Liver (tissue), 9 donors: ENCODE results near the gene LRRC49. TPM values are rescaled to one million over a fixed set of nuclear protein-coding genes. Genes with fewer than 3 reads are reported as not detected.

ENCODE experiments used
- DNase-seq: peaks from one replicate; pipeline ENCODE4 v3.0.0-alpha.2; 2017; ENCODE audit warnings: low spot score
- H3K27ac ChIP-seq, 2 donors: one replicate each; pipeline ENCODE4 v1.7.0; 2013; ENCODE audit warnings: inconsistent platforms in 2 of 2, low read length in 2 of 2, control low read depth in 1 of 2, low read depth in 1 of 2, mild to moderate bottlenecking in 1 of 2
- H3K27me3 ChIP-seq, 4 donors: one replicate each; pipeline versions ENCODE4 v1.6.1 to v1.7.0; 2013; ENCODE audit warnings: low read length in 3 of 4, inconsistent platforms in 1 of 4, mild to moderate bottlenecking in 1 of 4, moderate library complexity in 1 of 4; ENCODE audit not compliant: control insufficient read depth in 4 of 4, insufficient read depth in 4 of 4
- H3K36me3 ChIP-seq, 4 donors: one replicate each; pipeline versions ENCODE4 v1.6.1 to v1.7.0; 2013; ENCODE audit warnings: low read length in 3 of 4, mild to moderate bottlenecking in 3 of 4, low read depth in 1 of 4, moderate library complexity in 1 of 4; ENCODE audit not compliant: control insufficient read depth in 4 of 4, insufficient read depth in 3 of 4
- H3K4me1 ChIP-seq, 4 donors: one replicate each; pipeline versions ENCODE4 v1.6.1 to v1.7.0; 2013; ENCODE audit warnings: low read length in 3 of 4, mild to moderate bottlenecking in 3 of 4, moderate library complexity in 1 of 4; ENCODE audit not compliant: control insufficient read depth in 4 of 4, insufficient read depth in 4 of 4
- H3K4me3 ChIP-seq, 3 donors: one replicate each; pipeline versions ENCODE4 v1.6.1 to v1.7.0; 2013; ENCODE audit warnings: low read length in 3 of 3, control low read depth in 1 of 3, low read depth in 1 of 3, mild to moderate bottlenecking in 1 of 3
- H3K9ac ChIP-seq, 2 donors: one replicate each; pipeline ENCODE4 v1.7.0; 2013; ENCODE audit warnings: low read length in 2 of 2, mild to moderate bottlenecking in 2 of 2, moderate library complexity in 2 of 2, control low read depth in 1 of 2, low read depth in 1 of 2
- H3K9me3 ChIP-seq, 4 donors: one replicate each; pipeline versions ENCODE4 v1.6.1 to v1.7.0; 2013; ENCODE audit warnings: low read length in 3 of 4; ENCODE audit not compliant: control insufficient read depth in 4 of 4
- ATF3 ChIP-seq: IDR thresholded peaks from 2 replicates; pipeline ENCODE4 v1.6.1; 2016; ENCODE audit warnings: antibody characterized with exemption
- CTCF ChIP-seq: fragments of 150-350 bp; IDR thresholded peaks from 2 replicates; pipeline ENCODE4 v1.5.1; 2017; ENCODE audit warnings: improper control_type of control experiment, low read depth, low read length; ENCODE audit not compliant: missing input control
- EGR1 ChIP-seq, 2 donors: IDR thresholded peaks; 2 replicates each; pipeline ENCODE4 v1.6.1; 2016 to 2018; ENCODE audit warnings: antibody characterized with exemption in 2 of 2, low read depth in 2 of 2
- FOXA1 ChIP-seq: IDR thresholded peaks from 2 replicates; pipeline ENCODE4 v1.6.1; 2016; ENCODE audit warnings: antibody characterized with exemption
- FOXA2 ChIP-seq: IDR thresholded peaks from 2 replicates; pipeline ENCODE4 v1.6.1; 2016; ENCODE audit warnings: antibody characterized with exemption
- GABPA ChIP-seq, 2 donors: IDR thresholded peaks in 1 of 2; conservative IDR thresholded peaks in 1 of 2; 2 replicates each; pipeline ENCODE4 v1.6.1; 2016; ENCODE audit warnings: antibody characterized with exemption in 2 of 2, mild to moderate bottlenecking in 1 of 2, moderate library complexity in 1 of 2
- HNF4A ChIP-seq, 2 donors: conservative IDR thresholded peaks; 2 replicates each; pipeline ENCODE4 v1.6.1; 2016; ENCODE audit warnings: antibody characterized with exemption in 2 of 2, mild to moderate bottlenecking in 2 of 2
- HNF4G ChIP-seq: IDR thresholded peaks from 2 replicates; pipeline ENCODE4 v1.6.1; 2016; ENCODE audit warnings: antibody characterized with exemption
- JUND ChIP-seq, 2 donors: IDR thresholded peaks; 2 replicates each; pipeline ENCODE4 v1.6.1; 2016; ENCODE audit warnings: antibody characterized with exemption in 2 of 2
- MAX ChIP-seq: IDR thresholded peaks from 2 replicates; pipeline ENCODE4 v1.6.1; 2016; ENCODE audit warnings: antibody characterized with exemption
- NR2F2 ChIP-seq: IDR thresholded peaks from 2 replicates; pipeline ENCODE4 v1.6.1; 2016; ENCODE audit warnings: antibody characterized with exemption
- RAD21 ChIP-seq, 2 donors: IDR thresholded peaks; 2 replicates each; pipeline ENCODE4 v1.6.1; 2016; ENCODE audit warnings: antibody characterized with exemption in 2 of 2, mild to moderate bottlenecking in 2 of 2
- REST ChIP-seq: IDR thresholded peaks from 2 replicates; pipeline ENCODE4 v1.6.1; 2016; ENCODE audit warnings: antibody characterized with exemption, mild to moderate bottlenecking
- RXRA ChIP-seq, 2 donors: IDR thresholded peaks; 2 replicates each; pipeline ENCODE4 v1.6.1; 2017 to 2018; ENCODE audit warnings: antibody characterized with exemption in 2 of 2, mild to moderate bottlenecking in 1 of 2
- SP1 ChIP-seq: IDR thresholded peaks from 2 replicates; pipeline ENCODE4 v1.6.1; 2018; ENCODE audit warnings: antibody characterized with exemption, mild to moderate bottlenecking
- TAF1 ChIP-seq: conservative IDR thresholded peaks from 2 replicates; pipeline ENCODE4 v1.6.1; 2016; ENCODE audit warnings: antibody characterized with exemption, mild to moderate bottlenecking
- YY1 ChIP-seq: IDR thresholded peaks from 2 replicates; pipeline ENCODE4 v1.6.1; 2016; ENCODE audit warnings: antibody characterized with exemption, mild to moderate bottlenecking
- ZBTB33 ChIP-seq: IDR thresholded peaks from 2 replicates; pipeline ENCODE4 v1.6.1; 2016; ENCODE audit warnings: antibody characterized with exemption
- WGBS: extraction: QIAGEN DNeasy Blood & Tissue Kit; methylation state at CpG from one replicate; pipeline ENCODE4 v1.1.7; 2013; 5-methylcytosine and 5-hydroxymethylcytosine counted together
- polyA plus RNA-seq, 2 donors: library from polyadenylated mRNA; stranded (reverse) in 1 of 2; unstranded in 1 of 2; fragments of 200-250 nt in 1 of 2; fragments of >200 nt in 1 of 2; fragmentation: Nextera tagmentation in 1 of 2; extraction: Ambion mirVana in 1 of 2; gene quantifications; one replicate each; pipeline versions ENCODE4 v1.2.1 to v1.2.3, GENCODE V29; 2013 to 2015
- total RNA-seq, 2 donors: library from RNA; depleted of rRNA; stranded (reverse); fragments of >200 nt; gene quantifications; one replicate each; pipeline ENCODE4 v1.2.3, GENCODE V29; 2014
- donor health status: healthy.
- donor health status: healthy.
- donor health status: healthy.
- donor health status: healthy.
- donor health status: healthy.

The LRRC49 gene
- total and polyA plus RNA-seq, 4 donors: 0.20 to 1.1 (median 0.31) TPM

GRCh38 chr15:71093054-71094024 lies 200.7 kb downstream of the LRRC49 start:
- WGBS: 78% methylated on average over 11 of the region's 11 CpGs
- no peaks in the 10 kb centered on the region for H3K36me3 ChIP-seq
- peaks cover 0 to 3% (median 0%) of the 10 kb centered on the region in 4 donors for H3K9me3 ChIP-seq
- no peaks in the 10 kb centered on the region for H3K27me3 ChIP-seq
- no peaks in the 10 kb centered on the region for H3K4me1 ChIP-seq
- no peak overlapping the region for H3K9ac ChIP-seq
- DNase-seq: no peak
- H3K4me3 ChIP-seq: no peak overlapping the region
- H3K27ac ChIP-seq: no peak overlapping the region
- TF ChIP-seq EGR1 (IDR thresholded peaks at IDR 0.05; ENCODE audit: low read depth in 2 of 2): no peak
- TF ChIP-seq SP1: no peak
- TF ChIP-seq GABPA (IDR thresholded peaks at IDR 0.05 in 1 of 2, conservative IDR thresholded peaks at IDR 0.05 in 1 of 2): no peak
- no peak for TF ChIP-seq CTCF
- TF ChIP-seq RAD21 (IDR thresholded peaks at IDR 0.05): no peak
- TF ChIP-seq ATF3: no peak
- no peak for TF ChIP-seq JUND (IDR thresholded peaks at IDR 0.05)
- no peak for TF ChIP-seq HNF4A (conservative IDR thresholded peaks at IDR 0.05)
- no peak for TF ChIP-seq FOXA2
- no peak for TF ChIP-seq NR2F2
- no peak for TF ChIP-seq RXRA (IDR thresholded peaks at IDR 0.05)
- TF ChIP-seq MAX: no peak
- no peak for TF ChIP-seq ZBTB33
- TF ChIP-seq YY1: no peak
- TF ChIP-seq TAF1: no peak
- no peak for TF ChIP-seq REST
- TF ChIP-seq FOXA1: no peak
- no peak for TF ChIP-seq HNF4G
